KOPT-K1 (cell line): Measurements from ENCODE around the gene BMERB1.
"Not testable (repeated sequence)": the region's sequence is repeated elsewhere in the genome, so short reads cannot be mapped to it uniquely, and the experiment has no call there.

Experiments
- H3K27ac ChIP-seq: fragments of 200-600 bp; sonication (generic); 2 replicates; pipeline ENCODE4 v1.5.1; 2016; ENCODE audit warnings: antibody characterized with exemption, mild to moderate bottlenecking, low read depth, low read length; ENCODE audit not compliant: poor library complexity, severe bottlenecking
- H3K36me3 ChIP-seq: fragments of 200-600 bp; sonication (generic); 2 replicates; pipeline ENCODE4 v1.5.1; 2017; ENCODE audit warnings: antibody characterized with exemption, mild to moderate bottlenecking, low read length, moderate library complexity; ENCODE audit not compliant: insufficient read depth
- H3K9me3 ChIP-seq: fragments of 200-600 bp; sonication (generic); 2 replicates; pipeline ENCODE4 v1.5.1; 2017; ENCODE audit warnings: antibody characterized with exemption, low read length, mild to moderate bottlenecking; ENCODE audit not compliant: insufficient read depth, poor library complexity, severe bottlenecking

BMERB1 gene

DNA sequence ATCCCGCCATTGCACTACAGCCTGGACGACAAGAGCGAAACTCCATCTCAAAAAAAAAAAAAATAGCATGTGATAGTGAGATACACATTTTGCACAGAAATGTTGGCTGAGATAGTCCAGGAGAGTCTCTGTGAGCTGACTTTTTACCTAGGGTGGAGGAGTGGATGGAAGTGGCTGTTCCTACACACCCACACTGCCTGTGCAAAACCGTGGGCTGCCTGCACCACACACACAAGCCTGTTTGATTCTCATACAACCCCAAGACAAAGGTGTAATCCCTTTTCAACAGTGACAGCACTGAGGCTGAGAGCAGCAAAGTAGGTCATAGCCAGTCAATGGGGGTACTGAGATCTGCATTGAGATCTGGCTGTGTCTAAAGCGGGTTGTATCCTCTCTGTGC, 121.7 kb downstream of the BMERB1 start:
- H3K9me3 ChIP-seq = no peaks in the 10 kb centered on the region
- H3K36me3 ChIP-seq = no peaks in the 10 kb centered on the region
- no peak overlapping the region for H3K27ac ChIP-seq

DNA sequence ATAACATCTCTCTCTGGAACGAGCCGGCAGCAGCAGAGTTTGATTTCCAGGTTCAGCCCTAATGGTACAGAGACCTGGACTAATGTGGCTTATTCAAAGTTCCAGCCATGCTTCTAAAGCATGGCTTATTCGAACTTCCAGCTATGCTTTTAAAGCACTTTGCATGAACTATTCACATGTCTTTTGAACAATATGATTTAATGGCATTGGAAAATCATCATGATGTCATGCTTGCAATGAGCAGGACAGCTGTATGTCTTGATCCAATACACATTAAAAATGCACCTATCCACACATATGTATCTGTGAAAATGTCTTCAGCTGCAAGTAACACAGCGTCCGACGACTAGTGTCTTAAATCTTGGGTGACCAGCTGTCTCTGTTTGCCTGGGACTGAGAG, 122.9 kb downstream of the BMERB1 start:
- no peak overlapping the region for H3K27ac ChIP-seq
- no peaks in the 10 kb centered on the region for H3K9me3 ChIP-seq
- no peaks in the 10 kb centered on the region for H3K36me3 ChIP-seq

DNA sequence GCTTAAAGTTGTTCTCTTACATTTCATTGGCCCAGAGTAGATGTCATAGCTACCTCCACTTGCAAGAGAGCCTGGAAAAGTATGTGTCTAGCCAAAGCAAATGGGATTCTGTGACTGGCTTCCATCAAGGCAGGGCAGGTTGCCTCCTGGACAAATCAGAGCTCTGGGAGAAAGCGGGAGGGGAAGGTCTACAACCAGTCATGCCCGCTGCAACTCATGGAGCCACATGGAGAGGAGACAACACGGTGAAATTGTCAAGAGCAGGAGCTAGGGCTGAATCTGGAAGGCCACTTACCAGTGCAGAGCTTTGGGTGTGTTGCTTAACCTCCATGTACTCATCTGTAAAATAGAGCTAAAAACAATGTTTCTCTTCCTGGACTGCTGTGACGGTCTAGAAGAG, 124.8 kb downstream of the BMERB1 start:
- H3K9me3 ChIP-seq = no peaks in the 10 kb centered on the region
- H3K36me3 ChIP-seq = no peaks in the 10 kb centered on the region
- no peak overlapping the region for H3K27ac ChIP-seq

DNA sequence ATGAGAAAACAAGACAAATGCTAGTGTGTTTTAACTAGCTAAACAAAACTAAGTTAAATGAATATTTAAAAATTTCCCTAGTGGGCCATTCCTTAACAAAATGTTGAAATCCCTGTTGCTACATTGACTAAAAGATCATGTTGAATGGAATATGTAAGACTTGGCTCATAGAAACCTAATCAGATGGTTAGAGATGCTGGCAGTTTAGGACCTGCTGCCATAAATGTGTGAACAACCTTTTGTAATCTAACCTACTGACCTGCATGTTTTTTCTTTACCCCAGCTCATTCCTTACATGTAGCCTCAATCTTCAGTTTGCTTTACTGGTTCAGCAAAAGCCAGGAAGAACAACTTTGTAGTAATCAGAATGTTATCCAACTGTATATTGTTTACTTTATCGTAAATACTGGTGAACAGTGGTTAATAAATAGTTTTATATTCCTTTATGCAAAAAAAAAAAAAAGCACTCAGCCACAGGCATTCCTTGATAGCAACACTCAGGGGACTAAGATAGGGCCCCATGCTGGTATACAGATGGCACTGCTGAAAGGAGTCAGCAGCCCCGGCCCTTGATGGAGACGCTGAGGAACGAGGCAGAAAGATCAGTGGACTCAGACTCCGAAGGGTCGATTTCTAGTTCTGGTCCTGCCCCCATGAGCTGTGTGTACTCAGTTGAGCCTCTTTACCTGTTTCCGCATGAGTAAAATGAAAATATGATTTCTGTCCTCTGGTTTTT, 130.4 kb downstream of the BMERB1 start:
- Histone ChIP-seq H3K27ac (no peak overlapping the region), H3K9me3 (no peaks in the 10 kb centered on the region), H3K36me3 (no peaks in the 10 kb centered on the region)

DNA sequence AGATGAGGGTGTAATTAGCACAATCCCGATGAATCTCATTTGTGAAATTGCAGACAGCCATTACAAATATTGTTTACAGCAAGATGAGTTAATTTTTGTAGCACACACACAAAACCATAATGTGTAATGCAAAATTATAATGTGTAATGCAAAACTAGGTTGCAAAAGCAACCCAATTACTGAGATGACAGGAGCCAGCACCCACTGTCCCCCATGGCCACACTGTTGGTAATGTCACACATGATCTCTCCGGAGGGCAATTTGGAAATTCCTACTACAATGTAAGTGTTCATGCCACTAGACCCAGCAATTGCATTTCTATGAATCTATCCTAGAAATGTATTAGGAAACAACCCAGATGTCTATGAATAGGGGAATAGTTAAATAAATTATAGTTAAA, 131.7 kb downstream of the BMERB1 start:
- no peaks in the 10 kb centered on the region for H3K36me3 ChIP-seq
- H3K9me3 ChIP-seq = no peaks in the 10 kb centered on the region
- no peak overlapping the region for H3K27ac ChIP-seq

DNA sequence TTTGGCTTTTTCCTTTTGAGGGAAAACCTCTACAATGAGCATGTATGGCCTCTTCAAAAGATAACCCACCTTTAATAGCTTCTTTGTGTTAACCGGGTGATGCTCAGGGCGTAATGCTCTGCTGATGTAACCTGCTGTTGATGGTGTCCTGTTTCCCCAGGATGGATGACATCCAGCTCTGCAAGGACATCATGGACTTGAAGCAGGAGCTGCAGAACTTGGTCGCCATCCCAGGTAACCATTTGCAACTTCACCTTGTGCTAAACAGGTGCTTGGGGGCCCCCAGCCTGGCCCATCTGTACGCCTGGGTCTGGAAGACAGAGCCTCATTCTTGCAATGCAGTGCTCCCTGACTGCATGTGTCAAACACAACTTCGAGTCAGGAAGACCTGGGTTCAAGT, 133.4 kb downstream of the BMERB1 start:
- Histone ChIP-seq H3K27ac (no peak overlapping the region), H3K36me3 (no peaks in the 10 kb centered on the region), H3K9me3 (no peaks in the 10 kb centered on the region)

DNA sequence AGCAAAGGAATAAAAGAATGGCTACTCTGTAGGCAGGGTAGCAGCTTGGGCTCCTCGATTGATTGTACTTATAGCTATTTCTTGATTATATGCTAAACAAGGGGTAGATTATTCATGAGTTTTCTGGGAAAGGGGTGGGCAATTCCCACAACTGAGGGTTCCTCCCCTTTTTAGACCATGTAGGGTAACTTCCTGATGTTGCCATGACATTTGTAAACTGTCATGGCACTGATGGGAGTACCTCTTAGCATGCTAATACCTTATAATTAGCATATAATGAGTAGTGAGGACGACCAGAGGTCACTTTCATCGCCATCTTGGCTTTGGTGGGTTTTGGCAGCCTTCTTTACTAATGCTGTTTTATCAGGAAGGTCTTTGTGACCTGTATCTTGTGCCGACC, 136.3 kb downstream of the BMERB1 start:
- H3K9me3 ChIP-seq, H3K36me3 ChIP-seq, H3K27ac ChIP-seq: not testable (repeated sequence)

DNA sequence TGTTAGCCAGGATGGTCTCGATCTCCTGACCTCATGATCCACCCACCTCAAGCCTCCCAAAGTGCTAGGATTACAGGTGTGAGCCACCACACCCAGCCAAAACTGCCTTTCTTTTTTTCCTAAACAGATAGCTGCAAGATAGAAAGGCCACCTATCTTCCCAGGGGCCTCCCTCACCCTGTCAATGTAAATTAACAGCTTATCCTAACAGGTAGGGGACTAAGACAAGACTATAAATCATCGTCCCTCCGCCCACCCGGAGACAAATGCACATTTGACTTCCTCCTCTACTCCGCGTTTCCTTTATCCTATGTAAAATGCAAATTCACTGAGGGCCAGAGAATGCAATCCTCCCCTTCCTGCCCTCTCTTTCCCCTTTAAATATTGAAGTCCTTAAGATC, 137.2 kb downstream of the BMERB1 start:
- Histone ChIP-seq H3K36me3 (no peaks in the 10 kb centered on the region), H3K9me3 (no peaks in the 10 kb centered on the region), H3K27ac (no peak overlapping the region)

DNA sequence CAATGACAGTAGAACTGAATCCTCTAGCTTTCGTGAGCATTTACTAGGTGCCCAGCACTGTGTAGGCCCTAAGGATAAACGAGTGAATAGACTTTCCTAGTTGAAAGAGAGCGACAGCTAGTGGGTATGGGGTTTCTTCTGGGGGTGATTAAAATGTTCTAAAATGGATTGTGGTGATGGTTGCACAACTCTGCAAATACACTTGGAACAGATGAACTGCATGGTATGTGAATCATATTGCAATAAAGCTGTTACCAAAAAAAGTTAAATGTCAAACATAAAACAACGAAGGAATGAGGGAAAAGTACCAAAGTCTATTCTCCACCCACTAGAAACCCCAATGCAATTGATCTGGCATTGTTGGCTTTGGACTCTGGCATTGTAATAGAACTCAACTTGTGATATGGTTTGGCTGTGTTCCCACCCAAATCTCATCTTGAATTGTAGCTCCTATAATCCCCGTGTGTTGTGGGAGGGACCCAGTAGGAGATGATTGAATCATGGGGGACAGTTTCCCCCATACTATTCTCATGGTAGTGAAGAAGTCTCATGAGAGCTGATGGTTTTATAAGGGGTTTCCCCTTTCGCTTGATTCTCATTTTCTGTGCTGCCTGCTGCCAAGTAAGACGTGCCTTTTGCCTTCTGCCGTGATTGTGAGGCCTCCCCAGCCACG, 138.1 kb downstream of the BMERB1 start:
- Histone ChIP-seq H3K36me3 (no peaks in the 10 kb centered on the region), H3K27ac (no peak overlapping the region), H3K9me3 (no peaks in the 10 kb centered on the region)

DNA sequence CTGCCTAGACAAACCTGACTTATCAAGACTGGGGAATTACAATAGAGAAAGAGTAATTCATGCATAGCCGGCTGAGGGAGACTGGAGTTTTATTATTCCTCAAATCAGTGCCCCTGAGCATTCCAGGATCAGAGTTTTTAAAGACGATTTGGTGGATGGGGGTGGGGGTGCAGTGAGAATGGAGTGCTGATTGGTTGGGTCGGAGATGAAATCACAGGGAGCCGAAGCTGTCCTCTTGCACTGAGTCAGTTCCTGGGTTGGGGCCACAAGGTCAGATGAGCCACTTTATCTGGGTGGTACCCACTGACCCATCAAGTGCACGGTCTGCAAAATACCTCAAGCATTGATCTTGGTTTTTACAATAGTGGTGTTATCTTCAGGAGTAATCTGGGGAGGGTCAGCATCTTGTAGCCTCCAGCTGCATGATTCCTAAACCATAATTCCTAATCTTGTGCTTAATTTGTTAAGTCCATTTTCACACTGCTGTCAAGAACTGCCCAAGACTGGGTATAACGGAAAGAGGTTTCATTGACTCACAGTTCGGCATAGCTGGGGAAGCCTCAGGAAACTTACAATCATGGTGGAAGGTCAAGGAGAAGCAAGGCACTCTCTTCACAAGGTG, 139.0 kb downstream of the BMERB1 start:
- no peak overlapping the region for H3K27ac ChIP-seq

DNA sequence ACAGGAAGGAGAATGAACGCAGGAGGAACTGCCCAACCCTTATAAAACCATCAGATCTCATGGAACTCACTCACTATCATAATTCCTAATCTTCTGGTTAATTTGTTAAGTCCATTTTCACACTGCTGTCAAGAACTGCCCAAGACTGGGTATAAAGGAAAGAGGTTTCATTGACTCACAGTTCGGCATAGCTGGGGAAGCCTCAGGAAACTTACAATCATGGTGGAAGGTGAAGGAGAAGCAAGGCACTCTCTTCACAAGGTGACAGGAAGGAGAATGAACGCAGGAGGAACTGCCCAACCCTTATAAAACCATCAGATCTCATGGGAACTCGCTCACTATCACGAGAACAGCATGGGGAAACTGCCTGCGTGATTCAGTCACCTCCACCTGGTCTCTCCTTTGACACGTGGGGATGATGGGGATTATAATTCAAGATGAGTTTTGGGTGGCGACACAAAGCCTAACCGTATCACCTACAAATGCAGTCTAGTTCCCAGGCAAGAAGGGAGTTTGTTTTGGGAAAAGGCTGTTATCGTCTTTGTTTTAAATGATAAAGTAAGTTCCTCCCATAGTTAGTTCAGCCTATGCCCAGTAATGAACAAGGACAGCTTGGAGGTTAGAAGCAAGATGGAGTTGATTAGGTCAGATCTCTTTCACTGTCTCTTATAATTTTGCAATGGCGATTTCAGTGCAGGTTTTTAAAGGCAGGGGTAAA, 139.7 kb downstream of the BMERB1 start:
- not testable (repeated sequence) for H3K36me3 ChIP-seq, H3K27ac ChIP-seq, H3K9me3 ChIP-seq

More for the DNA sequence above, 139.0 kb downstream of the BMERB1 start:
- Histone ChIP-seq H3K36me3 (no peaks in the 10 kb centered on the region), H3K9me3 (no peaks in the 10 kb centered on the region)

DNA sequence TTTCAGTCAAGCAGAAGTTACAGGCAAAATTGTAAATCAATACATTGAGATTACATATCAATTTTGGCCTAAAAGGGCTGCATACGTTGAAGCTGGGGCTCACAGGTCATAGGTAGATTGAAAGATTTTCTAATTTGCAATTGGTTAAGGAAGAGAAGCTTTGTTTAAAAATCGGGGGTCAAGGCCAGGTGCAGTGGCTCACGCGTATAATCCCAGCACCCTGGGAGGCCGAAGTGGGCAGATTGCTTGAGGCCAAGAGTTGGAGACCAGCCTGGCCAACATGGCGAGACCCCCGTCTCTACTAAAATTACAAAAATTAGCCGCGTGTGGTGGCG, 140.2 kb downstream of the BMERB1 start:
- Histone ChIP-seq H3K27ac (no peak overlapping the region), H3K36me3 (no peaks in the 10 kb centered on the region), H3K9me3 (no peaks in the 10 kb centered on the region)

DNA sequence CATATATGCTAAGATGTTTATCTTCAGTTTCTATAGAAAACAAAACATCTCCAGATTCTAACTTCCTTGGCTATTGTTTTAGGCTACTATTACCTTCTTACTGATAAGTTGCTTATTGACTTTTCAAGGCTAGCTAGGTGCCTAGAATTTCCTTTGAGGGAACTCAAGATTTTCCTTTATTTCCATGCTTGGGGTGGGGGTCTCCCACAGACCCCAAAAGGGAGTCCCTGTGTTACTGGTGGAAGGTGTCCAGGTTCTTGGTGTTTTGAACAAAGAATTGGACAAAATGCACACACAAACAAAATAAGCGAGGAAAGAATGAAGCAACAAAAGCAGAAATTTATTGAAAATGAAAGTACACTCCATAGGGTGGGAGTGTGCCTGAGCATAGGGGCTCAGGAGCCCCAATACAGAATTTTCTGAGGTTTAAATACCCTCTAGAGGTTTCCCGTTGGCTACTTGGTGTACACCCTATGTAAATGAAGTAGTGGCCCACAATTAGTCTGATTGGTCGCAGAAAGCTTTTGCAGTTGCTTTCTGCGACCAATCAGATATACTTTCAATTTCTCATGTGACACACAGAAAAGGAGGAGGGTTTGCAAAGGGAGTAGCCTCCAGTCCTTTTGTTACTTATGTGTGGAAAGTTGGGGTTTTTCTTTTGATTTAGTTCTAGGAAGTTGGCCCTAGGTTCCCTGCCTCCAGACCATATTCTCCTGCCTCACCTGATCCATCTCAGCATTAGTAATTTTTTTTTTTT, 141.1 kb downstream of the BMERB1 start:
- Histone ChIP-seq H3K9me3 (no peaks in the 10 kb centered on the region), H3K36me3 (no peaks in the 10 kb centered on the region), H3K27ac (no peak overlapping the region)

DNA sequence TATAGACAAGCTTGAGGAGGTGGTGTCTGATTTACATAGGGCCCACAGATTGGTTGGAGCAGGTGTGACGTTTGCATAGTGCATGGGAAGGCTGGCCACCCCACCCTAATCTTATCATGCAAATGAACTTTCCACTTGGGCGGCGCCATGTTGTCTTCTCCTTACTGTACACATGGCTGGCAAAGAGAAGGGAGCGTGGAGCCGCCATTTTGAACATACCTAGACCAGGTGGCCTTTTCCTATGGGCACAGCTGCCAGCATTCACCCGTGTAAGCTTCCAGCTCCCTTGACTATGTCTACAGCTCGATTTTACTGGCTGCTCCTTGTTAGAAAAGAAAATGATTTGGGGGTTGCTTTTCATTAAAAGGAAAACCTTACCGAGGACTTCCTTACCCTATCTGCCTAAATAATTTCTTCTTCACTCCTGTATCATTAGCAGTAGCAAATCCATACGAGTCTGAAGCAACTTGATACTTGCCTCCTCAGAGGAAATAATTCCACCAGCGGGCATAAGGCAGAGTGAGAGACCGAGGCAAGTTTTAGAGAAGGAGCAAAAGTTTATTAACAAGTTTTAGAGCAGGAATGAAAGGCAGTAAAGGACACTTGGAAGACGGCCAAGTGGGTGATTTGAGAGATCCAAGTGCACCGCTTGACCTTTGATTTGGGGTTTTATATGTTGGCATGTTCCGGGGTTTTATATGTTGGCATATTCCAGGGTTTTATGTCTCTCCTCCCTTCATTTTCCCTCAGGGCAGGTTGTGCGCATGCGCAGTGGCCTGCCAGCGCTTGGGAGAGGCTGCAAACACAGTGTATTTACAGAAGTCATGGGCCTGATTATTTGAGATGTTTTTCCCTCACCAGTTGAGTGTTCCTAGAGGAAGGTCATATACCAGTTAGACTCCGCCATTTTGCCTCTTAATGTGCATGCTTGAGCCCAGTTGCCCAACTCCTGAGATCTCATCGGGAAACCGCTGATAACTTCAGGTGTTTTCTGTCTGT, 142.9 kb downstream of the BMERB1 start:
- Histone ChIP-seq H3K27ac (no peak overlapping the region), H3K9me3 (no peaks in the 10 kb centered on the region), H3K36me3 (no peaks in the 10 kb centered on the region)
